WTC11 (cell line): ENCODE data around the gene BAG3. TPM values are rescaled to one million over a fixed set of nuclear protein-coding genes. Genes with fewer than 3 reads are reported as not detected.
"Not testable (repeated sequence)": the region's sequence is repeated elsewhere in the genome, so short reads cannot be mapped to it uniquely, and the experiment has no call there.

ENCODE experiments used
- ATAC-seq: fragments of 200-7000 bp; cut with Tn5 transposase; 2 replicates; pipeline ENCODE4 v1.10.0; 2021; ENCODE audit warnings: mild to moderate bottlenecking, moderate library complexity
- CTCF ChIA-PET: fragments of 300-600 bp; sonication (Branson Sonifier 250); formaldehyde crosslinking; loops from one replicate; lab custom pipeline; 2021; ENCODE audit warnings: antibody characterized with exemption; lab: Charles Lee
- POLR2A ChIA-PET: fragments of 350-600 bp; sonication (Branson Sonifier 250); formaldehyde crosslinking; loops from one replicate; lab custom pipeline; 2021; ENCODE audit warnings: antibody characterized with exemption; lab: Charles Lee
- DNase-seq: peaks from one replicate; pipeline ENCODE4 v3.0.0; 2021; ENCODE audit warnings: low spot score
- H3K27ac Mint-ChIP-seq: 2 replicates; pipeline ENCODE4 v1.8.0; 2021; ENCODE audit warnings: mixed read lengths
- H3K27me3 Mint-ChIP-seq: 2 replicates; pipeline ENCODE4 v1.8.0; 2021; ENCODE audit warnings: low read depth, mild to moderate bottlenecking, moderate library complexity, mixed read lengths
- H3K36me3 Mint-ChIP-seq: 2 replicates; pipeline ENCODE4 v1.8.0; 2021; ENCODE audit warnings: mixed read lengths
- H3K4me1 Mint-ChIP-seq: 2 replicates; pipeline ENCODE4 v1.8.0; 2022; ENCODE audit warnings: mixed read lengths
- H3K4me3 Mint-ChIP-seq: 2 replicates; pipeline ENCODE4 v1.8.0; 2021; ENCODE audit warnings: mild to moderate bottlenecking, moderate library complexity, mixed read lengths
- H3K9me3 Mint-ChIP-seq: 2 replicates; pipeline ENCODE4 v1.8.0; 2021; ENCODE audit warnings: mixed read lengths
- ATF1 ChIP-seq: sonication (generic); formaldehyde crosslinking; IDR thresholded peaks from 2 replicates; pipeline ENCODE4 v1.8.1; 2023; ENCODE audit warnings: mild to moderate bottlenecking, moderate library complexity, missing genetic modification reagents
- CREM ChIP-seq: sonication (generic); formaldehyde crosslinking; IDR thresholded peaks from 2 replicates; pipeline ENCODE4 v1.8.1; 2022; ENCODE audit warnings: mild to moderate bottlenecking, missing genetic modification reagents, moderate library complexity
- GRHL2 ChIP-seq: fragments of 250-450 bp; sonication (Bioruptor Pico); IDR thresholded peaks from 2 replicates; pipeline ENCODE4 v1.8.0; 2022; ENCODE audit warnings: mild to moderate bottlenecking, moderate library complexity; ENCODE audit not compliant: insufficient replicate concordance, severe bottlenecking
- GTF2I ChIP-seq: fragments of 250-450 bp; sonication (Bioruptor Pico); conservative IDR thresholded peaks from 2 replicates; pipeline ENCODE4 v1.4.0; 2021; ENCODE audit warnings: mild to moderate bottlenecking
- MAX ChIP-seq: sonication (generic); formaldehyde crosslinking; IDR thresholded peaks from 2 replicates; pipeline ENCODE4 v1.8.0; 2022; ENCODE audit warnings: mild to moderate bottlenecking, missing genetic modification reagents
- MYBL2 ChIP-seq: sonication (generic); formaldehyde crosslinking; IDR thresholded peaks from 2 replicates; pipeline ENCODE4 v1.8.1; 2023; ENCODE audit warnings: mild to moderate bottlenecking, moderate library complexity, missing genetic modification reagents
- SMAD4 ChIP-seq: sonication (generic); formaldehyde crosslinking; IDR thresholded peaks from 2 replicates; pipeline ENCODE4 v1.8.0; 2022; ENCODE audit warnings: mild to moderate bottlenecking, missing genetic modification reagents
- SP1 ChIP-seq: sonication (generic); formaldehyde crosslinking; conservative IDR thresholded peaks from 2 replicates; pipeline ENCODE4 v1.8.1; 2022; ENCODE audit warnings: missing genetic modification reagents
- TCF7 ChIP-seq: sonication (generic); formaldehyde crosslinking; IDR thresholded peaks from 2 replicates; pipeline ENCODE4 v1.8.0; 2022; ENCODE audit warnings: mild to moderate bottlenecking, low read depth, missing genetic modification reagents, moderate library complexity
- TEAD1 ChIP-seq: sonication (generic); formaldehyde crosslinking; IDR thresholded peaks from 2 replicates; pipeline ENCODE4 v1.8.0; 2022; ENCODE audit warnings: mild to moderate bottlenecking, missing genetic modification reagents
- TEAD4 ChIP-seq: sonication (generic); formaldehyde crosslinking; IDR thresholded peaks from 2 replicates; pipeline ENCODE4 v1.8.0; 2022; ENCODE audit warnings: mild to moderate bottlenecking, missing genetic modification reagents
- ZNF425 ChIP-seq: fragments of 250-450 bp; sonication (Bioruptor Pico); conservative IDR thresholded peaks from 2 replicates; pipeline ENCODE4 v1.9.0; 2021; ENCODE audit warnings: mild to moderate bottlenecking
- total RNA-seq: library from RNA; stranded (reverse); gene quantifications from 3 replicates; pipeline ENCODE4 v1.2.3, GENCODE V29; 2021
- TF ChIP-seq, protein P1 (sequence below): sonication (generic); formaldehyde crosslinking; IDR thresholded peaks from 2 replicates; pipeline ENCODE4 v1.8.0; 2023; ENCODE audit warnings: missing genetic modification reagents
- TF ChIP-seq, protein P2 (sequence below): sonication (generic); formaldehyde crosslinking; conservative IDR thresholded peaks from 2 replicates; pipeline ENCODE4 v1.8.1; 2022; ENCODE audit warnings: mild to moderate bottlenecking, missing genetic modification reagents
- TF ChIP-seq, protein P3 (sequence below): sonication (generic); formaldehyde crosslinking; IDR thresholded peaks from 2 replicates; pipeline ENCODE4 v1.8.1; 2022; ENCODE audit warnings: mild to moderate bottlenecking, moderate library complexity, missing genetic modification reagents
- TF ChIP-seq, protein P4 (sequence below): sonication (generic); formaldehyde crosslinking; IDR thresholded peaks from 2 replicates; pipeline ENCODE4 v1.8.0; 2023; ENCODE audit warnings: missing genetic modification reagents, mild to moderate bottlenecking, borderline replicate concordance

BAG3 gene
- total RNA-seq, 1 experiment from 2014 or later = 15.7 TPM

DNA sequence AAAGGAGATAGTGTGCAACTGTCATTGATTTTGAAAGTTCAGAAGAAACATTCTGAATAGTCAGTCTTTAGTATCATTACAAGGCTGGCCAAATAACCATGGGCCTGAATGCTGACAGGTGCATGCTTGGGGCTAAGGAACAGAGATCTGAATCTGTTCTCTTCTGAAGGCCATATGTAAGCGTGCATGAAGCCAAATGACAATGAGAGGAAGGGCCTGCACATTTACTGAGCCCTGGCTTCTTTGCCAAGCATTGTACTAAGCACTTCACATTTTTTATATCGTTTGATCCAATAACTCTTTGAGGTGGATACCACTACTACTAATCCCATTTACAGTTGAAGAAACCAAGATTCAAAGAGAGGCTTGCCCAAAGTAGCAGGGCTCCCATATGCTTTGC lies 32.0 kb upstream of the BAG3 start:
- DNase-seq (no peak), ATAC-seq (no peak)
- peaks cover 14% of the 10 kb centered on the region for H3K4me1 Mint-ChIP-seq
- H3K27ac Mint-ChIP-seq = no peak overlapping the region
- peaks cover 5% of the 10 kb centered on the region; the same call in 1 of the 2 replicates for H3K9me3 Mint-ChIP-seq
- no peaks in the 10 kb centered on the region; the same call in 1 of the 2 replicates for H3K27me3 Mint-ChIP-seq
- no peaks in the 10 kb centered on the region for H3K36me3 Mint-ChIP-seq
- no peak for TF ChIP-seq TEAD4 (CRISPR knock-in tag)
- no peak for TF ChIP-seq ZNF425 (CRISPR knock-in tag)
- TF ChIP-seq SMAD4 (CRISPR knock-in tag) = no peak
- no peak for TF ChIP-seq SP1 (CRISPR knock-in tag)
- TF ChIP-seq, protein P1, sequence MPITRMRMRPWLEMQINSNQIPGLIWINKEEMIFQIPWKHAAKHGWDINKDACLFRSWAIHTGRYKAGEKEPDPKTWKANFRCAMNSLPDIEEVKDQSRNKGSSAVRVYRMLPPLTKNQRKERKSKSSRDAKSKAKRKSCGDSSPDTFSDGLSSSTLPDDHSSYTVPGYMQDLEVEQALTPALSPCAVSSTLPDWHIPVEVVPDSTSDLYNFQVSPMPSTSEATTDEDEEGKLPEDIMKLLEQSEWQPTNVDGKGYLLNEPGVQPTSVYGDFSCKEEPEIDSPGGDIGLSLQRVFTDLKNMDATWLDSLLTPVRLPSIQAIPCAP (CRISPR knock-in tag) = no peak
- TF ChIP-seq GRHL2 = no peak
- no peak for TF ChIP-seq MYBL2 (CRISPR knock-in tag)
- TF ChIP-seq ATF1 (CRISPR knock-in tag) = no peak
- no peak for TF ChIP-seq GTF2I (CRISPR knock-in tag)
- TF ChIP-seq, protein P2, sequence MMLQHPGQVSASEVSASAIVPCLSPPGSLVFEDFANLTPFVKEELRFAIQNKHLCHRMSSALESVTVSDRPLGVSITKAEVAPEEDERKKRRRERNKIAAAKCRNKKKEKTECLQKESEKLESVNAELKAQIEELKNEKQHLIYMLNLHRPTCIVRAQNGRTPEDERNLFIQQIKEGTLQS (CRISPR knock-in tag) = no peak
- no peak for TF ChIP-seq MAX (CRISPR knock-in tag)
- no peak overlapping the region for H3K4me3 Mint-ChIP-seq
- ChIA-PET CTCF (interaction anchor here (2.6 to 3.7 kb wide), 2 partner anchors 11 to 17 kb away, joined by 8 to 21 read pairs; no protein-coding TSS in a partner anchor), POLR2A (no interaction called here)

DNA sequence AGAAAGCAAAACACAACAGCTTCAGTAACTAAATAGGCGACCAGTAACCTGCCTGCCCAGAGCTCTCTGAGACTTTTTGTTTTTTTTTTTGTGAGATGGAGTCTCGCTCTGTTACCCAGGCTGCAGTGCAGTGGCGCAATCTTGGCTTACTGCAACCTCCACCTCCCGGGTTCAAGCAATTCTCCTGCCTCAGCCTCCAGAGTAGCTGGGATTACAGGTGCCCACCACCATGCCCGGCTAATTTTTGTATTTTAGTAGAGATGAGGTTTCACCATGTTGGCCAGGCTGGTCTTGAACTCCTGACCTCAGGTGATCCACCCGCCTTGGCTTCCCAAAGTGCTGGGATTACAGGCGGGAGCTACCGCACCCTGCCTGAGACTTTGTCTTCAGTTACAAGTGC lies 31.4 kb upstream of the BAG3 start:
- POLR2A ChIA-PET, H3K36me3 Mint-ChIP-seq, H3K9me3 Mint-ChIP-seq, ATAC-seq, H3K4me3 Mint-ChIP-seq, H3K27me3 Mint-ChIP-seq, DNase-seq, H3K27ac Mint-ChIP-seq: not testable (repeated sequence)
- CTCF ChIA-PET = interaction anchor here (2.6 to 3.7 kb wide), 2 partner anchors 11 to 17 kb away, joined by 8 to 21 read pairs; no protein-coding TSS in a partner anchor
- peaks cover 14% of the 10 kb centered on the region for H3K4me1 Mint-ChIP-seq

DNA sequence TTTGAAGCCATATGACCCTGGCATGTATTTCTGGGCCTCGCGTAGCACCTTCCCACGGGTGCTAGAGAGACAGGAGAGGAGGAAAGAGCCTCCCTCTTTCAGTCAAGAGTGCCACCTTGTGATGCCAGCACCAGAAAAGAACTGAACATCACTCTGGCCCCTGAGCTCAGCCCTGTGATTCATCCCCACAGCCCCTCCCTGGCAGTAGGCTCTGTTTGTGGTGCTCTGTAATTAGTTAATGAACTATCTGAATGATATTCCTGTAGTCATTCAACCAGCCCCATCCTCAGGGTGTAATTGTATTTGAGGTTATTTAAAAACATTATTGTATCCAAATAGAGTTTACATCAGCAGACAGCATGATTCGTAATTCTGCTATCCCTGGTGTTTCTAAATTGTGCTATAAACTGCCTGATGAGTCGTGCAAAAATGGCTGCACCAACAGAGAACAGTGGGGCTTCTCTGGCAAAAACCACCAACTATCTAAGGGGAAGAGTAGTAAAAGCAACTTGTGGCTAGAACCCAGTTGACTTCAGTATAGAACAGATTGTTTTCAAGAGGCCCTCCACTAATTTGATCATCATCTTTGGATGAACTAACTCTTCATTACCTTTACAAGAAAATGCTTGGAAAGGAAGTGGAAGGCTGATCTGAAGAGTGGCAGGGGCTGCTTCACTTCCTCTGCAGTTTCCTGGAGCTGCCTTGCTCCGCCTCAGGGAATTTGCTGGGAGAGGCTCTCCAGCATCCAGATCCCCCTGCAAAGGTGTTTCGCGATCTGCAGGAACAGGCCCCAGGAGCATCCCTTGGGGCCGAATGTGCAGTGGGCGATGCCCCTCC lies 30.7 kb upstream of the BAG3 start:
- ATAC-seq = peak; percentile 54; the same call in 1 of the 2 replicates
- Mint-ChIP-seq H3K9me3 (peaks cover 4% of the 10 kb centered on the region; the same call in 1 of the 2 replicates), H3K27ac (no peak overlapping the region), H3K36me3 (no peaks in the 10 kb centered on the region), H3K4me1 (peaks cover 14% of the 10 kb centered on the region), H3K4me3 (no peak overlapping the region), H3K27me3 (no peaks in the 10 kb centered on the region; the same call in 1 of the 2 replicates)
- no peak for TF ChIP-seq TCF7 (CRISPR knock-in tag)
- TF ChIP-seq TEAD1 (CRISPR knock-in tag) = no peak
- TF ChIP-seq, protein P3, sequence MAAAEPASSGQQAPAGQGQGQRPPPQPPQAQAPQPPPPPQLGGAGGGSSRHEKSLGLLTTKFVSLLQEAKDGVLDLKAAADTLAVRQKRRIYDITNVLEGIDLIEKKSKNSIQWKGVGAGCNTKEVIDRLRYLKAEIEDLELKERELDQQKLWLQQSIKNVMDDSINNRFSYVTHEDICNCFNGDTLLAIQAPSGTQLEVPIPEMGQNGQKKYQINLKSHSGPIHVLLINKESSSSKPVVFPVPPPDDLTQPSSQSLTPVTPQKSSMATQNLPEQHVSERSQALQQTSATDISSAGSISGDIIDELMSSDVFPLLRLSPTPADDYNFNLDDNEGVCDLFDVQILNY (CRISPR knock-in tag) = no peak
- no peak for TF ChIP-seq CREM (CRISPR knock-in tag)
- TF ChIP-seq, protein P4, sequence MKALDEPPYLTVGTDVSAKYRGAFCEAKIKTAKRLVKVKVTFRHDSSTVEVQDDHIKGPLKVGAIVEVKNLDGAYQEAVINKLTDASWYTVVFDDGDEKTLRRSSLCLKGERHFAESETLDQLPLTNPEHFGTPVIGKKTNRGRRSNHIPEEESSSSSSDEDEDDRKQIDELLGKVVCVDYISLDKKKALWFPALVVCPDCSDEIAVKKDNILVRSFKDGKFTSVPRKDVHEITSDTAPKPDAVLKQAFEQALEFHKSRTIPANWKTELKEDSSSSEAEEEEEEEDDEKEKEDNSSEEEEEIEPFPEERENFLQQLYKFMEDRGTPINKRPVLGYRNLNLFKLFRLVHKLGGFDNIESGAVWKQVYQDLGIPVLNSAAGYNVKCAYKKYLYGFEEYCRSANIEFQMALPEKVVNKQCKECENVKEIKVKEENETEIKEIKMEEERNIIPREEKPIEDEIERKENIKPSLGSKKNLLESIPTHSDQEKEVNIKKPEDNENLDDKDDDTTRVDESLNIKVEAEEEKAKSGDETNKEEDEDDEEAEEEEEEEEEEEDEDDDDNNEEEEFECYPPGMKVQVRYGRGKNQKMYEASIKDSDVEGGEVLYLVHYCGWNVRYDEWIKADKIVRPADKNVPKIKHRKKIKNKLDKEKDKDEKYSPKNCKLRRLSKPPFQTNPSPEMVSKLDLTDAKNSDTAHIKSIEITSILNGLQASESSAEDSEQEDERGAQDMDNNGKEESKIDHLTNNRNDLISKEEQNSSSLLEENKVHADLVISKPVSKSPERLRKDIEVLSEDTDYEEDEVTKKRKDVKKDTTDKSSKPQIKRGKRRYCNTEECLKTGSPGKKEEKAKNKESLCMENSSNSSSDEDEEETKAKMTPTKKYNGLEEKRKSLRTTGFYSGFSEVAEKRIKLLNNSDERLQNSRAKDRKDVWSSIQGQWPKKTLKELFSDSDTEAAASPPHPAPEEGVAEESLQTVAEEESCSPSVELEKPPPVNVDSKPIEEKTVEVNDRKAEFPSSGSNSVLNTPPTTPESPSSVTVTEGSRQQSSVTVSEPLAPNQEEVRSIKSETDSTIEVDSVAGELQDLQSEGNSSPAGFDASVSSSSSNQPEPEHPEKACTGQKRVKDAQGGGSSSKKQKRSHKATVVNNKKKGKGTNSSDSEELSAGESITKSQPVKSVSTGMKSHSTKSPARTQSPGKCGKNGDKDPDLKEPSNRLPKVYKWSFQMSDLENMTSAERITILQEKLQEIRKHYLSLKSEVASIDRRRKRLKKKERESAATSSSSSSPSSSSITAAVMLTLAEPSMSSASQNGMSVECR (CRISPR knock-in tag) = no peak
- ChIA-PET POLR2A (no interaction called here), CTCF (interaction anchor here (0.6 to 3.7 kb wide), 4 partner anchors 12 to 18 kb away, joined by 3 to 21 read pairs (median 6); no protein-coding TSS in a partner anchor)
- no peak for DNase-seq
